NCI-H1694 (cell line): ENCODE data around the gene PSMD13.
"Not testable (repeated sequence)": the region's sequence is repeated elsewhere in the genome, so short reads cannot be mapped to it uniquely, and the experiment has no call there.

Source experiments
- DNase-seq: peaks from one replicate; lab custom pipeline; 2025; lab: John Stamatoyannopoulos, UW

The PSMD13 gene

GRCh38 chr11:236774-237767 lies at the start of gene PSMD13:
Gene PSMD13, plus strand, starts transcription at chr11:236976. Its CDS starts 74 bp downstream, at chr11:237050.
- DNase-seq: peak; percentile 14

DNA sequence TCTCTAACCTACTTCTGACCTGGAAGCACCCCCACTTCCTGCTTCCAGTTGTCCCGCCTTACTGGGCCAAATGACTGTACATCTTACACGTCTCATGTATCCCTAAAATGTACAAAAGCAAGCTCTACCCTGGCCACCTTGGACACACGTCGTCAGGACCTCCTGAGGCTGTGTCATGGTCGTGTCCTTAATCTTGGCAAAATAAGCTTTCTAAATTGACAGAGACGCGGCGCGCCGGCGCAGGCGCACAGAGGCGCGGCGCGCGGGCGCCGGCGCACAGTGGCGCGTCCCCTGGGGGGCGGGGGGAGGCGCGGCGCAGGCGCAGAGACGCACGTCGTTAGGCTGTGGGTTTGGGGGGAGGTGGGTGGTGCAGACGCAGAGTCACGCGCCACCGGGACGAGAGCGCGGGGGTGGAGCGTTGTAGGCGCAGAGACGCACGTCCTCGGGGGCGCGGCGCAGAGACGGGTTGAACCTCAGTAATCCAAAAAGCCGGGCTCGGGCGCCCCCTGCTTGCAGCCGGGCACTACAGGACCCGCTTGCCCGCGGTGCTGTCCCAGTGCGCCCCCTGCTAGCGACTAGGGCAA lies 47.5 kb upstream of the PSMD13 start:
- not testable (repeated sequence) for DNase-seq

- not testable (repeated sequence) for DNase-seq
These were observed 46.9 kb upstream of the PSMD13 start for GRCh38 chr11:189843-190311.

DNA sequence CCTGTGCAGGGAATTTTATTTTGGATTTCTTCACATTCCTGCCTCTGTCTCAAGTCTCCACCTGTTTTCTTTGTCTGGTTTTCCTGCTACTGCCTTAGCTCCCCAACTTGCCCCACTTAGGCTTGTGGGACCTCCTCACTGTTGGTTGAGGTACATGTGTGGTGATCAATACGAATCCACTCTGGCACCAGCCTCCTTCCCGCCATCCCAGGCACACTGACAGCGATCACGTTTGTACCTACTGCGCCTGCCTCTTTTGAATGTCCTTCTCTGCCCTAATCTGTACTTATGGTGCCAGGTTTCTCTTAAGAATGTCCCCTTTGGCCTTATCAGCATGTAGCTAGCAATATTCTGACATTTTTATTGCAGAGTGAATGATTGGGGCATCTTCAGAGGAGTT lies 46.2 kb upstream of the PSMD13 start:
- not testable (repeated sequence) for DNase-seq

DNA sequence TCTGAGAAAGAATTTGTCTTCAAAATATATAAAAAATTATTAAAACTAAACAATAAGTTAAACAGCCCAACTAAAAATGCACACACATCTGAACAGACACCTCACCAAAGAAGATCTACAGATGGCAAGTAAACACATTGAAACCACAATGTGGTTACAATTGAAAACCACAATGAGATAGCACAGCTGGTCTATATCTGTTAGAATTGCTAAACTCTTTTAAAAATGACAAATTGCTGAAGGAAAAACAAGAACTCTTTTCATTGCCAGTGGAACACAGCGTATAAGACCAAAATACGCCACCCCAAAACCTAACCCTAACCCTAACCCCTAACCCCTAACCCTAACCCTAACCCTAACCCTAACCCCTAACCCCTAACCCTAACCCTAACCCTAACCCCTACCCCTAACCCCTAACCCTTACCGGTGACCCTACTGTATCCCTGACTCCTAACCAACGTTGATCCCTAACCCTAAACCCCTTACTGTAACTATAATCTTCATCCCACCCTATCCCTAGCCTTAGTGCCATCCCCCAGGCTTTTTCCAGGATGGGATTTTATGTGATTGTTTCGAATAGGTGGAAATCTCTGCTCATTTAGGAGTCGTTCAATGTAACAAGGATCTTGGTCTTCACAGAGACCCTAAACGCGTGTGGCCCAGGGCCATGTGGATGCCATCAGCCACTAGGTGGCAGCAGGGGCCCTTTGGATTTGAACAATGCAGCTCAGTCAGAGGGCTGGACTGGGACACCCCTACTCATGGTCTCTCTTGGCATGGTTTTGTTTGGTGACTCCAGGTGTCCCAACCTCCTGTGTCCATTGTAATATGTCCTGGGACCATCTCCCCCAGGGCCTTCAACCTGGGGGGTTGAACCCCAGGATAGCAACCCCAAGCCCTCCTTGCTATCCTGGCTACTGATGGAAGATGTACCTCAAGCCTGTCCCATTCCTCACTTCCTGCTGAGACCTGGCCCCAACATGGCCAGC lies 45.0 kb upstream of the PSMD13 start:
- not testable (repeated sequence) for DNase-seq

- not testable (repeated sequence) for DNase-seq
These were observed 44.1 kb upstream of the PSMD13 start, which contains the start of gene SCGB1C1 for GRCh38 chr11:192674-193128. Gene SCGB1C1, plus strand, starts transcription at chr11:193078. Its CDS starts 22 bp downstream, at chr11:193100.

DNA sequence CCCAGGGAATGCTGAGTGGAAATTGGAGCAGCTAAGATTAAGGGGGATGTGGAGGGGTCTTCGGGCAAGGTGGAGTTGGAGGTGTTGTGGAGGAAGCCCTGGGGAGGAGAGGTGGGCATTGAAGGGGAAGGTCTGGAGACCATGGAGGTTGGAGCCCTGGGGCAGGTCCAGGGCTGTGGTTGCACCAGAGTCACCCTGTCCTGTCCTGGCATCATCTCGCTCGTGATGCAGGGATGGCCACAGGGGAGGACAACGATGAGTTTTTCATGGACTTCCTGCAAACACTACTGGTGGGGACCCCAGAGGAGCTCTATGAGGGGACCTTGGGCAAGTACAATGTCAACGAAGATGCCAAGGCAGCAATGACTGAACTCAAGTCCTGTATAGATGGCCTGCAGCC lies 43.3 kb upstream of the PSMD13 start:
- DNase-seq: not testable (repeated sequence)

- DNase-seq: no peak
These were observed 39.7 kb upstream of the PSMD13 start for GRCh38 chr11:196786-197731.

- DNase-seq: no peak
These were observed 39.0 kb upstream of the PSMD13 start for GRCh38 chr11:197741-198235.

DNA sequence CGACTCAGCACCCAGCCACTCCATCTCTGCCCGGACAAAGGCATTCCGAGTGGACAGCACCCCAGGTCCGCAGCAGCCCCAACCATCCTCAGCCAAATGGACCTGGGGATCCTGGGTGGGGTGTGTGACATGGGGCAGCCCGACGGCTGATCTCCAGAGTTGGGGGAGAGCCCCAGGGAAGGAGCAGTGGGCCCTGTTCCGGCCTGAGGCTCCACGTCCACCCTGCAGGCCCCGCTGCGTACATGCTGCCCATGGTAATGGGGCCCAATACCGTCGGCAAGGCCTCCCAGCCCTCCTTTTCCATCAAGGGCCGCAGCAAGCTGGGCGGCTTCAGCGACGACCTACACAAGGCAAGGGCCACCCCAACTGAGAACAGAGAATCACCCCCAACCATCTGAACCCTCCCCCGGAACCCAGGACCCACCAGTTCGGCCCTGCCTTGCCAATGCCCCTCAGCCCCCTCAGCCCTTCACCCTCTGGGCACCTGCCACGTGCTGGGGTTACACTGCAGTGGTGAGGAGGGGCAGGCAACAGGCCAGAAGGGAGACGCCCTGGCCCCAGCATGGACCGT lies 38.5 kb upstream of the PSMD13 start:
- no peak for DNase-seq

- DNase-seq: no peak
These were observed 37.7 kb upstream of the PSMD13 start for GRCh38 chr11:199004-199581.

DNA sequence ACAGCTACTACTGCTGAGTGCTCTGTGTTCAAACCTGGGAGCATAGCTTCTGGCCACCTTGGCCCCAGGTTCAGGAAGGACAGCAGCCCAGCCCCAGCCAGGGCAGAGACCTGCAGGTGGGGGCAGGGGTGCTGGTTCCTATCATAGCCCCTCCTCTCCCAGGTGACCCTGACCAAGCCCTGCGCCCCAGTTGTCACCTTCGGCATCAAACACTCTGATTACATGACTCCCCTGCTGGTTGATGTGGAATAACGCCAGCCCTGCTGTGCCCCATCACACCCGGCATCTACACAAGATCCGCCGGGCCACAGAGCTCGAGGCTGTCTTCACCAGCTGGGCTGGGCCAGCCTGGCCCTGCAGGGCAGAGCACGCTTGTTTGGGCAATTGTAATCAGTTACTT lies 37.0 kb upstream of the PSMD13 start:
- no peak for DNase-seq

DNA sequence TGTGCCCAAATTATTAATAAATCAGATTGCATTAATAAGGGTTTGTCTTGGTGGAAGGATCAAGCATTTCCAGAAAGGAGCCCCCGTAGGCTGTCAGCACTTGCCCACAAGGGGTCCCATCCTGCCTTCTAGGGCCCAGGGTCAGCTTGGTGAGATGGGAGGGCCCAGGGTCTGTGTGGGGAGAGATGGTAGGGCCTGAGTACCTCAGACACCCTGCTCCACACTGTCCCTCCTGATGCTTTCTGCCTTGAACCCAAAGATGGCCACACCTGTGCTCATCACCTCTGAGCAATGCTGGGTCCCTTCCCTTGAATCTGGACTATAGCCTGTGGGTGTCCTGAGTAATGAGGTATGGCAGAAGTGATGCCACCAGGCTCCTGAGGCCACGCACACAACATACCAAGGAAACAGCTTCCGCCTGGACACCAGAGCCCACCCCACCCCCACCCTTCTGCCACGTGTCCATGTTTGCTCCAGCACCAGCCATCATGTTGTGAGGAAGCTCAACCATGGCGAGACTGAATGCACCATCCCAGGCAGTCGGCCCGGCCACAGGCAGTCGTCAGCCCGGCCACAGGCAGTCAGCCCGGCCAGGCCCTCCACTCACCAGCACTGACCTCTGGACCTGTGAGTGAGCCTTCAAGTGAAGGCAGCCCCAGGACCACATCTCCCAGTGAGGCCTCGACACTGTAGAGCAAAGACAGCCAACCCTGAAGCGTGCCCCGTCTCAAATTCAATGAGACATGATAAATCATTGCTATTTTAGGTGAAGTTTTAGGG lies 36.4 kb upstream of the PSMD13 start:
- no peak for DNase-seq

GRCh38 chr11:201966-202365 lies 34.8 kb upstream of the PSMD13 start:
- DNase-seq: no peak

GRCh38 chr11:202490-202889 lies 34.3 kb upstream of the PSMD13 start:
- no peak for DNase-seq

DNA sequence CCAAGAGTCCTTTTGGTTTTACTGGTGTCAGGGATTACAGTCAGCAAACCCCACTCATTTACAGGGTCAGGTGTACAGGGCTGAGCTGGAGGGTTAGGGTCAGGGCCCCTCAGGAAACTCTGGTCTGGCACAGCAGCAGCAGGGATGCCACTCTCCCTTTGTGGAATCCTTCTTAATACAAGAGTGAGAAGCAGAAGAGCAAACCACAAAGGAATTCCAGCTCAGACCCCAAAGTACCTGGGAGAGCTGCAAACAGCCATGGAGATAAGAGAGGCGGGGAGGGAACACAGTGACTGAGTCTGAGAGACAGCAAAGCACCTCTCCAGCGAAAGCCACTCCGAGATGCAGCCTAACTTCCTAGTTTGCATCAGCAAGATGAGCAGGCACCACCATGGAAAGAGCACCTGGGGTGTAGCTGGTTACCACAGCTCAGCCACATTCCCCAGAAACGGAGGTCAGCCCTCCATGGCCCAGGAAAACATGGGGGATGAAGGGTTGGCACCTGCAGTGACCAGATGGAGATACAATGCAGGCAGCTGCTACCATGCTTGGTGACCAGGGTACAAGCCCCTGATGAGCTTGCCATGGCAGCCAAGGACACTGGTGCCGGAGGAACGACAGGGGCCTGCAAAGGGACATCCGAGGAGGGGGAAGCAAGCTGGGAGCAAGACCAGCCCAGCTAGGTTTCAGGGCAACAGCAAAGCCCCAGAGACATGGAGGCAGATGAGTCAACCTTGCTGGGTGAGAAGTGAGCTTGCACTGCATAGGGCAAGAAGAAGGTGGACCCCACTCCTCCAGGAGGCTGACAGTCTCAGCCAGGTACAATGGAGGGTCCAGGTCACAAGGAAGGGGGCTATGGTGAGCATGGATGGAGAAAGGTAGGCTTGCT lies 33.5 kb upstream of the PSMD13 start:
- no peak for DNase-seq

- DNase-seq: no peak
These were observed 32.7 kb upstream of the PSMD13 start for GRCh38 chr11:203945-204586.
